ENCODE results near the gene PCDH20. TPM values are rescaled to one million over a fixed set of nuclear protein-coding genes. Genes with fewer than 3 reads are reported as not detected.

PCDH20 gene
- not detected for total RNA-seq

GRCh38 chr13:61415749-61416148 is at the start of gene PCDH20:
TSS of gene PCDH20 (minus strand) at chr13:61415849. CDS start at chr13:61415158, 691 bp downstream.

Data from activated naive CD4-positive, alpha-beta T cell treated with anti-CD3 and anti-CD28 coated beads, Interleukin-2, amount 10 ng/mL, durations not matched to agents 5 hours and 36 hours (primary cell).